ENCODE data around the gene F2RL3.

The F2RL3 gene

DNA sequence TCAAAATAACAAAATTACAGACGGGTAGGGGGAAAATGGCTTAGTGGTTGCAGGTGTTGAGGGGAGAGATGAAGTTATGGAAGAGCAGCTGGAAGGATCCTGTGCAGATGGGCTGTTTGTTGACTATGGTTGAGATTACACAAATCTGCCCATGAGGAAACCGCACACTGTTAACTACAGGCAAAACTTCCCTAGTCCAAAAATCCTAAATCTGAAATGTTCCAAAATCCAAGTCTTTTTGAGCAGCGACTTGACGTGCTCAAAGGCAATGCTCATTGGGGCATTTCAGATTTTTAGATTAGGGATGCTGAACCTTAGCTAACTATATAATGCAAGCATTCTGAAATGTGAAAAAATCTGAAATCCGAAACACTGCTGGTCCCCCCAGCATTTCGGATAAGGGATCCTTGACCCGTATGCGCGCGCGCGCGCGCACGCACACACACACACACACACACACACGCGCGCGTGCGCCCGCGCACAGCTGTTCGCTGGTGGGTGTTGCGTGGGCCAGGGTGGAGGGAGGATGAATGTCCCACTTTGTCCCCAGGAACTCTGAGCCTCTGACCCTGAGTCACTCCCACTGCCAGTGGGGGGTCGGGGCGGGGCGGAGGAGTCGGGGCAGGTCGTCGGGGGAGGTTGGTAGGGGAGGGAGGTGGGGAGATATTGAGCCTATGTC is 6.8 kb downstream of the F2RL3 start:
- no peak for DNase-seq

DNA sequence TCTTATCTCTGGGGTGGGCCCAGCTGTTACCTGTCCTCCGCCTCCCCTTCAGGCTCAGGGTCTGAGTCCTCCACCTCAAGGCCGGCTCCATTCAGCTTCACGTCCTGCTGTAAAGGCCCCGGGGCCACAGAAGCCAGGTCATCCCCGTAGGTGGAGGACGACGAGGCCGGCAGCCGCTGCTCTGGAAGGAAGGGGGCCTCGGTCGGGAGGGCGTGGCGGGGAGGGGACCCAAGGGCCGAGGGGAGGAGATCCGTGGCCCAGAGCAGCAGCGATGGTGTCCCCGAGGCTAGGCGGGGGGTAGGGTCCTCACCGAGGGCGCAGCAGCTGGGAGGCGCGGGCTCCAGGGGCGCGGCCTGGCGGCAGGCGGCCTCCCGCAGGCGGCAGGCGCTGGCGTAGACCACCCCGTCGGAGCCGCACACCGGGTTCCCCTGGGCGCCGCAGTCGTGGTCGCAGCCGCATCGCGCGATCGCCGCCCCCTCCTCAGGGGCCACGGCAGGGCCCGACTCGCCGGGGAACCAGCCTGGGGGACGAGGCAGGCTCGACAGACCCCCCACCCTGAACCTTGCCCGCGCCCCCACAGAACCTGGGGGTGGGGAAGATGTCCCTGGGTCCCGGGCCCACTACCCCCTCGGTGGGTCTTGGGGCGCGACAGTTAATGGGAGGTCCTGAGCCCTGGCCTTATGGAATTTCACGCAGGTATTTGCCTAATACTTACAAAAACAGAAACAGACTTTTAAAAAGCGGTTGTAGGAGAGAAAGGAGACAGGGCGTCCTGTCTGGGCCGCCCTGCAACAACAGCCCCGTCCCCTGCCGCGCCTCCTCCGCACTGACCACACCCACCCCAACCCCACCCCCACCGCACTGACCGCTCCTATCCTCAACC is 7.6 kb downstream of the F2RL3 start:
- peak; percentile 95 for DNase-seq

DNA sequence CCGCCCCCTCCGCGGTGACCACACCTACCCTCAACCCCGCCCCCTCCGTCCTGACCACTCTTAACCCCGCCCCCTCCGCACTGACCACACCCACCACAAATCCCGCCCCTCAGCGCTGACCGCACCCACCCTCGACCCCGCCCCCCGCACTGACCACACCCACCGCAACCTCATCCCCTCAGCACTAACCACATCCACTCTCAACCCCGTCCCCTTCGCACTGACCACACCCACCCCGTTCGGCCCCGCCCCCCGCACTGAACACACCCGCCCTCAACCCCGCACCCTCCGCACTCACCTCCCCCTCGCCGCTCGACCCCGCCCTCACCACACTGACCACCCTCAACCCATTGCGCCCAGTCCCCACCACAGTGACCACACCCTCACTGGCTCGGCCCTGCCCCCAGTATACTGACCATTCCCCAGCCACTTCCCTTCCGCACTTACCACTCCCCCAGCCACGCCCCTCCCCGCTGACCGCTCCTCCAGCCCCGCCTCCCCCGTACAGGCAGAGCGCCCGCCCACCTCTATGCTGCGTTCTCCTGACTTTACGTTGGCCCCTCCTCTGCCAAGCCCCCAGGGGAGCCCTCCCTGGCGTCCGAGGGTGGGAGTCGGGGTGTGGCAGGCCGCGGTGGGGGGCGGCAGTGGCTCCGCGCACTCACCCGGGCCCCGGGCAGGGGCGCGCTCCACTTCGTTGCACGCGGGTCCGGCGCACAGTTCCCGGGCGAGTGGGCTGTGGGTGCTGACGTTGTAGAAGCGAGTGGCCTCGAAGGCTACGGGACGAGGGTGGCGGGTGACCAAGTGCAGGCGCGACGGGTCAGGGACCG is 8.4 kb downstream of the F2RL3 start:
- DNase-seq: peak; percentile 98

DNA sequence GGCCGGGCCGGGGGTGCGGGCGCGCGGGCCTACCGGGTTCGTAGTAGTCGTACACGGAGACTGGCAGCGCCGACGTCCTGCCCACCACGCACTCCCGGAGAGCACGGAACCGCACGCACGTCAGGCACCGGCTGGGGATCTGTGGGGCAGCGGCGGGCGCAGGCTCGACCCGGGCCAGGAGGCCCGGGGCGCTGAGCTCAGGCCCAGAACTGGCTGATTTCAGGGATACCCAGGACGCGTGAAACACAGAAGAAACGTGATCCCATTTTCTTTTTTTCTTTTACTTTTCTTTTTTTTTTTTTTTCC is 9.0 kb downstream of the F2RL3 start:
- no peak for DNase-seq

DNA sequence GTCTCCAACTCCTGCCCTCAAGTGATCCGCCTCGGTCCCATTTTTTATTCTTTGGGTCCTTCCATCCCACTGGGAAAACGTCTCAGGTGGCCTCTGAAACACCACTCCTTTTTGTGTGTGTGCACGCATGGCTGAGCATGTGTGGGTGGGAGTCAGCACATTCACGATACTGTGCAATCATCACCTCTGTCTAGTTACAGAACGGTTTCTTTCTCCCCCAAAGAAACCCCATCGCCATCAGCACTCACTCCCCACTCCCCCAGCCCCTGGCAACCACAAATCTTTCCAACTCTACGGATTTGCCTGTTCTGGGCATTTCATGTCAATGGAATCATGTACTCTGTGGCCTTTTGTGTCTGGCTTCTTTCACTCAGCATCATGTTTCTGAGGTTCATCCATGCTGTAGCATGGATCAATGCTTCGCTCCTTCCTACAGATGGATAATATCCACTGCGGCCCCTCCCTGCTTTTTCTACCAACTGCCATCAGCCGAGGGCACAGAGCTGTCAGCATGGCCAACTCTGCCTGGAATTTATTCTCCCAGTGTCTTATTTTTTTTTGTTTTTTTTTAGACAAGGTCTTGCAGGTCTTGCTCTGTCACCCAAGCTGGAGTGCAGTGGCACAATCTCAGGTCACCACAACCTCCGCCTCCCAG is 9.7 kb downstream of the F2RL3 start:
- no peak for DNase-seq

DNA sequence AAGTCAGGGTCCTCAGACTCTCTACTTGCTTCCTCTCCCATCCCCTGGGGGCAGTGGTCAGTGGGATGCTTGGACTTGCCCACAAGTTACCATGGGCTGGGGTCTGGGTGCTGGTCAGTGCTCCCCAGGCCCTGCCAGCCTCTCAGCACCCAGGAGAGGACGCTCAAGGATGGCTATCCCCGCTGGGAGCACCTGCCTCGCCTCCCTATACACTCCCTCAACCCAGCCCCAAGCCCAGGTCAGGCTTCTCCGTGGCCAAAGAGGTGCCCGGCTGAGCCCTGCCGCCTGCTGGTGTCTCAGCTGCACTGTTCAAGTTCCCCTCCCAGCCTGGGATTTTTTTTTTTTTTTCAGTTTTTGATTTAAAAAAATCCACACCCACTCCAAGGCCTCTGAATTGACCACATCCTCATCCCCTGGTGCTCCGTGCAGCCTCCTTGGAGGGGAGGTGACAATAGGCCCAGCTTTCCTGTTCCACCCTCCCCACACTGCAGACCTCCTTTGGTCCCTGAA is 10.8 kb downstream of the F2RL3 start:
- peak; percentile 84 for DNase-seq

DNA sequence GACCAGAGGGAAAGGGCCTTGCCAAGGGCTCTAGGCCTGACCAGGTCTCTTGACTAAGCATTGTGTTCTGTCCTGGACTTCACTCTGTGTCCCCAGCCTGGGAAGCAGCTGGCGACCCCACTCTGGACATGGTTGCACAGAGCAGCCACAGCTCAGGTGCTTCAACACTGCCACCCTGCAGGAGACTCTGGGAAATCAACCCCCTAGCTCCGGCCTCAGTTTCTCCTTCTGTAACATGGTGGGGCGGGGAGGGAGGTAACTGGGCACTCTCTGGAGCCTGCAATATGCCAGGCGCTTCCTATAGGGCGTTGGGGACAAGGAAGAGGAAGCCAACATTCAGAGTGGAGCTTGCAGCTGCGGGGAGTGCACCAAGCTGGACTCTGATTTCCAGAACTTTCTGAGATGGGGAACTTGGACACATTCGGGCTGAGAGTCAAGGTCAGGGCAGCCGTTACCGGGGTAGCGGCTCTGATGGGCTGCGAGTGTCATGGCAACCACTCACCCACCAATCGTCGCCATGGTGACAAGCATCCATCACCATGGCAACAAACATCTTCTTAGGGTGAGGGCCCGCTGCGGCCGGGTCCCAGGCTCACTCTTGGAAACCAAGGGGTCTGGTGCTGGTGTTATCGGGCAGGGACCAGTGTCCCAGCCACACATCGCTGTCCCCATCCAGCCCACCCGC is 12.8 kb downstream of the F2RL3 start:
- DNase-seq: peak; percentile 48

DNA sequence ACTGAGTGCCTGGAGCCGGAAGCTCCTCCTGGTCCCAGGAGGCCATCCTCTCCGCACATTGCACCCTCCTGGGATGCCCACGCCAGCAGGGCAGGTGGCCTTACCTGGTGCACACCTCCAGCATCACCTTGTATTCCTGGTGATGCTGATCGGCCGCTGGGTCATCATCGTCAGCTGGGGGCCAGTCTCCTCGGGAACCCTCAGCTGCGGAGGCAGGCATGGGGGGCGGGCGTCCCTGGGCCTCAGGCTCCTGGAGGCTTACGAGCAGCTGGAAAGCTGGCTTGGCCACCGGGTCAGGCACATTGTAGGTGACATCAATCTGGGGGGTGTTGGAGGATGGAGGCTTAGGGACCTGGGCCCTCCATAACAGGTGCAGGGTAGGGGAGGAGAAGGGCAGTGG is 13.7 kb downstream of the F2RL3 start:
- no peak for DNase-seq

DNA sequence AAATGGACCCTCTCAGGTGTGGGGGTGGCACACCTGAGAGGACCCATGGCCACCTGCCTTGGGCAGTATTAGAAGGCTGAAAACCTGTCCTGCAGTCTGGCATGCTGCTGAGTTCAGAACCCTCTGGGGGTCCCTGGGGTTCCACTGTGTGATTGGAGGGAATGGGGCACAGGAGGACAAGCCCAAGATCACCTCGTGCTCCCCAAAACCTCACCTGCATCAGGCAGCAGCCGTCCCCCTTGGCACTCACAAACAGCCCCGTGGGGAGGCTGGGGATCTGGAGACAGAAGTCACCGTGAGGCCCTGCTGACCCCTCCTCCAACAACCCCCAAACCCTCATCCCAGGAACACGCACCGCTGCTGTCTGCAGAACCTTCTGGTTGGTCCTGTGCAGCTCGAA is 14.5 kb downstream of the F2RL3 start:
- DNase-seq: no peak

DNA sequence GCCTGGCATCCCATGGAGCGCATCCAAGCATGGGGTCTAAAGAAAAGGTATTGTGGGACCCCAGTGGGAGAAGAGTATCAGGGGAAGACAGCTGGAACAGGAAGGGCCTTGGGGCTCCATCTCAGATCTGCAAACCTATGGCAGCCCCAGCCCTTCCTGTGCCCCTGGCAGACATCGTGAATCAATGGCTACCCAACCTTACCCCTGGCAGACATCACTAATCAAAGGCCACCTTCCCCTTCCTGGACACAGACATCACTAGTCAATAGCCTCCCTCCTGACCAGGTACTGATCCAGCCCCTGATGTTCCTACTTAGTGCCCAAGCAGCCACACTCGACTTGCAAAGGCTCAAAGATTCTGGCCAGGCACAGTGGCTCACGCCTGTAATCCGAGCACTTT is 15.8 kb downstream of the F2RL3 start:
- no peak for DNase-seq

DNA sequence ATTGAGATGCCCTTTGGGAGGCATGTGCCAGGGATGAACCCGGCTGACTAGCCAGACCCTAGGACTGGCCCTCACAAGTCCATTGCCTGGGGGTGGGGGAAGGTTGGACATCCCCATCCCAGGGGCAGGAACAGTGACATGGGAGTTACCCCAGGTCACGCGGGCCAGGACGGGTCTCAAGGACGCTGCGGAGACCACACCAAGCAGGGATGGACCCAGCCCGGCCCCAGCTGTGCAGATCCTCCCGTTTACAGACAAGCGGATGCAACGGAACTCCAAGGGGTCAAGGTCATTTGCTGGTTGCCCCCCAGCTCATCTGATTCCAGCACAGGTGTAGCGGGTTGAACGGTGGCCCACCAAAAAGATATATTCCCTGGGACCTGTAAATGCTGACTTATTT is 20.0 kb downstream of the F2RL3 start:
- DNase-seq: no peak

DNA sequence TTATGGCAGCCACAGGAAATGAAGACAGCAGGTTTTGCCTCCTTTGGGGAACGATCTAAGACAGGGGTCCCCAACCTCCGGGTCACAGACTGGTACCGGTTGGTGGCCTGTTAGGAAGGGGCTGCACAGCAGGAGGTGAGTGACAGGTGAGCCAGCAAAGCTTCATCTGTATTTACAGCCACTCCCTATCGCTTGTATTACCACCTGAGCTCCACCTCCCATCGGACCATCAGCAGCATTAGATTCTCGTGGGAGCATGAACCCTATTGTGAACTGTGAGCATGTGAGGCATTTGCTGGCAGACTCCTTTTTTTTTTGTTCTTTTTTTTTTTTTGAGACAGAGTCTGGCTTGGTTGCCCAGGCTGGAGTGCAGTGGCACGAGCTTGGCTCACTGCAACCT is 22.2 kb downstream of the F2RL3 start:
- DNase-seq: no peak

DNA sequence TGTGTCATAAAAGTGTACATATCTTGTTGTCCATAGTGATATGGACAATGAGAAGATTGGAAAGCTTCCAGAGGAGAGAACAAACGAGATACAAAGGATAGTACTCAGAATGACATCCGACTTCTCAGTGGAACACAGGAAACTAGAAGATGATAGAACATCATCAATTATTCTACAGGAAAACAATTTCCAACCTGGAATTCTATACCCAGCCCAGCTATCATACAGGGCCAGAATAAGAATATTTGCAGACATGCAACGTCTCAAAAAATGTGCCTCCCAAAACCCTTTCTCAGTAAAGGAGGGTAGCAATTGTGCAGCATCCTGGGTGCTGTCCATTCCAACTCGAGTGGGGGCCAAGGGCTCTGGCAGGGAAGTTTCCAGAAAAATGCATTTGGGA is 24.0 kb downstream of the F2RL3 start:
- DNase-seq: no peak

DNA sequence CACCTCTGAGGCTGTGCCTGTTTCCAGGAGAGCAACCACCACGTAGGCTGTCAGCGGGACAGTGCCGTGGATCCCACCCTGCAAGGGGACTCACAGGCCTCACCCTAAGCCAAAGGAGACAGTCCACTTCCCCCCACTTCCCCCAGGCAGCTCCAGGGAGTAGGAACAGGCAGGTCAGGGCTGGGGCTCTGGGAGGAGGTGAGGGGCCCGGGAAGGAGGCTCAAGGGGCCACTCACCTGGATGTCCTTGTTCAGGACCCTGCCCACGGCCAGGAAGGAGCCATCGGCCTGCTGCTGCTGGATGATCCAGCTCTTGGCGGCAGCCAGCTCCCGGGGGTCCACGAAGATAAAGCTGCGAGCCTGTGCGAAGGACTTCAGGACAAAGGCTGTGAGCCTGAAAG is 25.6 kb downstream of the F2RL3 start:
- DNase-seq: no peak

DNA sequence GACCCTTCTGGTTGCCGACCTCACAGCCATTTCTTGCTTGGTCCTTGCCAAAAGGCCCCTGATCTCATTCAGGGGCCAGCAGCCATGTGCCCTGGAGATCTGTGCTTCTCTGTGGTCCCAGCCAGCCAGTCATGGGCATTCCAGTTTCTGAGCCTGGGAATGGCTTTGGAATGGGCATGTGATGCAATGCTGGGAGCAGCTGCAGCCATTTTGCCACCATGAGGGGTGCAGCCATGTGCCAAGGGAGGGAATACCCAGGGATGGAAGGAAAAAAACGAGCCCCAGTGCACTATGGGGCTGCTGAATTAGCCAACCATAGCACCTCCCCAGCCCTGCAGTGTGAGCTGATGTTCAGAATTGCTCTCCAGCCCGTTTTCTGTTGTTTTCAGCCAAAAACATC is 26.3 kb downstream of the F2RL3 start:
- no peak for DNase-seq

DNA sequence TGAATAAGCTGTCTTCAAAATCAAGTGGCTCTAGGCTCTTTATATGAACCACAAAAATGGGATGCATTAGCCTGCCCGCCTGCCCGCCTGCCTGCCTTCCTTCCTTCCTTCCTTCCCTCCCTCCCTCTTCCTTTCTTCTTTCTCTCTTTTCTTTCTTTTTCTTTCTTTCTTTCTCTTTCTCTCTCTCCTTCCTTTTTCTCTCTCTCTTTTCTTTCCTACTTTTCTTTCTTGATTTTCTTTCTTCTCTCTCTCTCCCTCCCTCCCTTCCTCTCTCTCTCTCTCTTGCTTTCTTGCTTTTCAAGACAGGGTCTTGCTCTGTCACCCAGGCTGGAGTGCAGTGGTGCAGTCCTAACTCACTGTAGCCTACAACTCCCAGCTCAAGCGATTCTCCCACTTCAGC is 26.9 kb downstream of the F2RL3 start:
- DNase-seq: no peak

DNA sequence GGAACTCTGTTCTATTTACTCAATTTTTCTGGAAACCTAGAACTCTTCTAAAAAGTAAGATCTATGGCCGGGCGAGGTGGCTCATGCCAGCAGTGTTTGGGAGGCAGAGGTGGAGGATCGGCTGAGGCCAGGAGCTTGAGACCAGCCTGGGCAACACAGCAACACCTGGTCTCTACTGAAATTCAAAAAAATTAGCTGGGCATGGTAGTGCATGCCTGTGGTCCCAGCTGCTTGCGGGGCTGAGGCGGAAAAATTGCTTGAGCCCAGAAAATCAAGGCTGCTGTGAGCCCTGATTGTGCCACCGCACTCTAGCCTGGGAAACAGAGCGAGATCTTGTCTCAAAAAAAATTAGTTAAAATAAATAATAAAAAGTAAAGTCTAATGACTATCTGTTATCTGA is 28.6 kb downstream of the F2RL3 start:
- DNase-seq: no peak

DNA sequence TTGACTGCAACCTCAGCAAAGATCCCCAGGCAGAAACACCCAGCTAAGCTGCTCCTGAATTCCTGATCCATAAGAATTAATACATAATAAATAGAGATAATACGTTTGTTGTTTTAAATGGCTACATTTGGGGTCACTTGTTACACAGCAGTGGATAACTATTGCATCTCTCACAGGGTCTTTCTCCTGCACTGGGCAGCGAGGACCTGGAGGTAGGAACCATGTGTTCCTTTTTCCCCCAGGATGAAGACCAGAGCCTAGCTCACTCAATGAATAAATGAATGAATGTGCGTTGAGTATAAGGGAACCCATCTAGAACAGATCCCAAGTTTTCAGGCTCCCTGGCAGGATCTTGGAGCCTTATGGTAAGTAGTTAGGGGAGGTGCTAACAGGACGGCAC is 30.7 kb downstream of the F2RL3 start:
- DNase-seq: no peak

DNA sequence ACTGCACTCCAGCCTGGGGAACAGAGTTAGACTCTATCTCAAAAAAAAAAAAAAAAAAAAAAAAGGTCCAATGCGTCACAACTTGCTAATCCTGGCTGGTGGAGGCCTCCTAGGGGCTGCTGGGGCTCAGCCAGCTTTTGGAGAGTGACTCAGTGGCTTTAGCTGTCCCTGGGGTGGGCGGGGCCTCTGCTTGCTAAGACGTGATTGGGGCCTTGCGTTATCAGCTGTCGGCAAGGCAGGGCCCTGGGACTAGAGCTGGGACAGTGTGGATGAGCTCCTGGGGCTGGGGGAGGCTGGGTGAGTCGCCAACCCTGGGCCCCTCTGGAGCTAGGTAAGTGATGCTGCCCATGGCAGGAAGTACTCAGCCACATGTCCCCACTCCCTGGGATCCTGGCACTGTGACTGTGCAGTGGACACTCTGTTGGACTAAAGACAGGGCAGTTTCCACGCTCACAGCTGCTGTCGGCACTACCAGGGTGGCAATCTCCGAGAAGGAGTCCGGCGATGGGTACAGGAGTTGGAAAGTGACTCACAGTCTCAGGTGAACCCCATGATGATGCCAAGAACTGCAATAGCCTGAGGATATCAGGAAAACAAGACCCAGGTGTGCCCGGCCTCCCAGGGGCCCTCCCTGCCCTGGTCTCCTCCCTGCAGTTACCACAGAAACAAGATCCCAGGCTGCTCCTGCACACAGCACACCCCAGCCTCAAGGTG is 32.2 kb downstream of the F2RL3 start:
- DNase-seq: peak; percentile 82

DNA sequence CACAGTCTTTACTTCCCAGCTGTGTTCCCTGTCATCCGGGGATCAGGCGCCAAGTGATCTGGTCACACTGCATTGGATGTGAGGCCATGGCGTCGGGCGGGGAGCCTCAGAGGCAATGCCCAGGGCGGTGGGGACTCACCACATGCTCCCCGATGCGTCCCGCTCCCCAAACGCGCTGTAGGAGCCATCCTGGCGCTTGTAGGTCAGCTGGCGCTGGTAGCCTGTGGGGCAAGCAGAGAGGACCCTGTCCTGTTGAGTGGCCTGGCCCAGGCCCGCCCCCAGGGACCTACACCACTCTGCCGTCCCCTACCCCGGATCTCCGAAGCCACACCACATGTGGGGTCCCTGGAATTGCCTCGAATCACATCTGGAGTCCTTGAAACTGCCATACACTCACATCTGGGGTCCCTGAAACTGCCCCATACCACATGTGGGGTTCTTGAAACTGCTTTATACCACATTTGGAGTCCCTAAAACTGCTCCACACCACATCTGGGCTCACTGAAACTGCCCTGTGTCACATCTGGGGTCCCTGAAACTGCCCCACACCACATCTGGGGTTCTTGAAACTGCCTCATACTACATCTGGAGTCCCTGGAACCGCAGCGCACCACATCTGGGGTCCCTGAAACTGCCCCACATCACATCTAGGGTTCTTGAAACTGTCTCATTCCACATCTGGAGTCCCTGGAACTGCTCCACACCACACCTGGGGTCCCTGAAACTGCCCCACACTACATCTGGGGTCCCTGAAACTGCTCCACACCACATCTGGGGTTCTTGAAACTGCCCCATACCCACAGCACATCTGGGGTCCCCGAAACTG is 33.2 kb downstream of the F2RL3 start:
- DNase-seq: peak; percentile 35

DNA sequence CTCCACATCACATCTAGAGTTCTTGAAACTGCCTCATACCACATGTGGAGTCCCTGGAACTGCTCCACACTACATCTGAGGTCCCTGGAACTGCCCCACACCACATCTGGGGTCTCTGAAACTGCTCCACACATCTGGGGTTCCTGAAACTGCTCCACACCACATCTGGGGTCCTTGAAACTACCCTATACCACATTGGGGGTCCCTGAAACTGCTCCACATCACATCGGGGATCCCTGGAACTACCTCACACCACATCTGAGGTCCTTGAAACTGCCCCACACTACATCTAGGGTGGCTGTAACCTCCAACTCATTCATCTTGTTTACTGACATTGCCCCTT is 33.8 kb downstream of the F2RL3 start:
- DNase-seq: no peak

Data from OCI-M1 (cell line).